Endothelial cell of hepatic sinusoid (primary cell): Measurements from ENCODE around the gene KNSTRN.

Source experiments
- in situ Hi-C: cut with HindIII; loops from 2 replicates; pipeline ENCODE4 v1.10.0; 2017; ENCODE audit warnings: low sequenced_read_pairs

The KNSTRN gene

GRCh38 chr15:40441565-40442531, 59.3 kb downstream of the KNSTRN start:
- in situ Hi-C loops: loop anchor here (5.0 kb wide), 2 partner anchors 45 to 60 kb away; no protein-coding TSS in a partner anchor

- in situ Hi-C loops: loop anchor here (5.0 kb wide), 2 partner anchors 46 to 59 kb away; no protein-coding TSS in a partner anchor
Observed at GRCh38 chr15:40443255-40443654, 60.7 kb downstream of the KNSTRN start.

- in situ Hi-C loops: loop anchor here (5.0 kb wide), 2 partner anchors 47 to 58 kb away; no protein-coding TSS in a partner anchor
Observed at GRCh38 chr15:40443846-40444245, 61.3 kb downstream of the KNSTRN start.
